HepG2 (cell line): ENCODE results near the gene E2F8.

Source experiments
- CHCHD3 ChIP-seq: sonication (generic); formaldehyde crosslinking; IDR thresholded peaks from 2 replicates; pipeline ENCODE4 v1.8.0; 2022; ENCODE audit warnings: mild to moderate bottlenecking, missing genetic modification reagents, moderate library complexity
- PBX3 ChIP-seq: sonication (generic); formaldehyde crosslinking; IDR thresholded peaks from 2 replicates; pipeline ENCODE4 v1.8.1; 2023; ENCODE audit warnings: missing genetic modification reagents, inconsistent platforms, borderline replicate concordance
- PREB ChIP-seq: sonication (generic); formaldehyde crosslinking; IDR thresholded peaks from 2 replicates; pipeline ENCODE4 v1.4.0; 2020; ENCODE audit warnings: missing genetic modification reagents
- SMC3 ChIP-seq: IDR thresholded peaks from 2 replicates; pipeline ENCODE4 v1.6.1; 2011; ENCODE audit warnings: low read length, improper control_type of control experiment
- ZNF12 ChIP-seq: sonication (generic); formaldehyde crosslinking; IDR thresholded peaks from 2 replicates; pipeline ENCODE4 v1.5.0; 2020; ENCODE audit warnings: missing genetic modification reagents
- ZNF251 ChIP-seq: sonication (generic); formaldehyde crosslinking; IDR thresholded peaks from 2 replicates; pipeline ENCODE4 v1.9.0; 2021; ENCODE audit warnings: mild to moderate bottlenecking, missing genetic modification reagents

- TF ChIP-seq SMC3 (no peak), ZNF251 (no peak), PBX3 (CRISPR knock-in tag) (no peak), PREB (no peak), CHCHD3 (CRISPR knock-in tag) (no peak), ZNF12 (CRISPR knock-in tag) (no peak)
Observed at GRCh38 chr11:19232910-19233503, 7.7 kb downstream of the E2F8 start.
